HG03469 (cell line): ENCODE measurements around the gene KLF16.
"Not testable (repeated sequence)": the region's sequence is repeated elsewhere in the genome, so short reads cannot be mapped to it uniquely, and the experiment has no call there.

ENCODE experiments used
- ATAC-seq: cut with Tn5 transposase; IDR thresholded peaks from one replicate; pipeline ENCODE4 v1.9.1; 2021; ENCODE audit warnings: mild to moderate bottlenecking, moderate library complexity, moderate number of reproducible peaks; ENCODE audit not compliant: unreplicated experiment

Gene KLF16

DNA sequence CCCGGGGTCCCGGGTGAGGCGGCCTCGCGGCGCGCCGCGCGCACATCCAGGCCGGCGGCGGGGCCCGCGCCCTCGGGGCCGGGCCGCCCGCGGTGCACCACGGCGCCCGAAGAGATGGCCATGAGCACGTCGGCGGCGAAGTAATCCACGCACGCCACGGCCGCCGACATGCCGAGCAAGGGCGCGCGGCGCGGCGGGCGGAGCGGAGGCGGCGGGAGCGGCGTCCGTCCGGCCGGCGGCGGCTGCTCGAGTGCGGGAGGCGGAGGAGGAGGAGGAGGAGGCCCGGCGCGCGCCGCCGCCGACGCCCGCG, at the start of gene KLF16:
Gene KLF16, minus strand, starts transcription at position 252 of the 310 bp plus-strand sequence. Its CDS starts 82 bp downstream, at position 170.
- ATAC-seq: no peak

DNA sequence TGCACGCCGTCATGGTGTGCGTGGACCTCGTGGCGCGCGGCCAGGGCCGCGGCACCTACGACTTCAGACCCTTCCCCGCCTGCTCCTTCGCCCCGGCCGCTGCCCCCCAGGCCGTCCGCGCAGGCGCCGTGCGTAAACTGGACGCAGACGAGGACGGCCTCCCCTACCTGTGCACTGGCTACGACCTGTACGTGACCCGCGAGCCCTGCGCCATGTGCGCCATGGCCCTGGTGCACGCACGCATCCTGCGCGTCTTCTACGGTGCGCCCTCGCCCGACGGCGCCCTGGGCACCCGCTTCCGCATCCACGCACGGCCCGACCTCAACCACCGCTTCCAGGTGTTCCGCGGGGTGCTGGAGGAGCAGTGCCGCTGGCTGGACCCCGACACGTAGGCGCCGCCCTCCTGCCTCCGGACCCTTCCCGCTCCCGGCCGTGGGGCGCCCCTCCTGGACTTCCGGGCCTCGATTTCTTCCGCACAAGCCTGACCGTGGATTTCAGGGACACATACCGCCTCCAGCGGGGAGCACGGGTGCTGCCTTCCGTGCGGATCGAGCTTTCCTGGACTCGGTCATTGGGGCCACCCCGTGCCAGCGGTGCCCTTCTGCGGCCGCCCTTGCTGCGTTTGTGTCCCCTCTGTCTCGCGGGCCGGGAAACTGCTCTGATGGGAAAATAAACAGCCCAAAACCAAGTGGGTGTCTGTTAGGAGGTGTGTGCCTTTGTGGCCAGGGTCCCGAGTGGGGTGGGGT, 49.6 kb upstream of the KLF16 start:
- no peak for ATAC-seq

DNA sequence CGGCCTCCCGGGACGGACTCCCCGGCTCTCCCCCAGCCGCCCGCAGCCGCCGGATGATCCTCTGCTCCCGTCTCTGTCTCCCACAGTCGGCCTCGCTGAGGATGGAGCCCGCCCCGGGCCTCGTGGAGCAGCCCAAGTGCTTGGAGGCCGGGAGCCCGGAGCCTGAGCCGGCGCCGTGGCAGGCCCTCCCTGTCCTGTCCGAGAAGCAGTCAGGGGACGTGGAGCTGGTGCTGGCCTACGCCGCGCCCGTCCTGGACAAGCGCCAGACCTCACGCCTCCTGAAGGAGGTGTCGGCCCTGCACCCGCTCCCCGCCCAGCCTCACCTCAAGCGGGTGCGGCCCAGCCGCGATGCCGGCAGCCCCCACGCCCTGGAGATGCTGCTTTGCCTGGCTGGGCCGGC, 48.6 kb upstream of the KLF16 start:
- ATAC-seq: no peak

DNA sequence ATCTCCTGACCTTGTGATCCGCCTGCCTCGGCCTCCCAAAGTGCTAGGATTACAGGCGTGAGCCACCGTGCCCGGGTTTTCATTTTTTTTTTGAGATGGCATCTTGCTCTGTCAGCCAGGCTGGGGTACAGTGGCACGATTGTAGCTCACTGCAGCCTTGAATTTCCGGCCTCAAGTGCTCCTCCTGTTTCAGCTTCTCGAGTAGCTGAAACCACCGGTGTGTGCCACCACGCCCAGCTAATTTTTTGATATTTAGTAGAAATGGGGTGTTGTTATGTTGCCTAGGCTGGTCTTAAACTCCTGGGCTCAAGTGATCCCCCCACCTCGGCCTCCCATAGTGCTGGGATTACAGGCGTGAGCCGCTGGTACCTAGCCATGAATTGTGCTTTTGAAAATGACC, 47.7 kb upstream of the KLF16 start:
- no peak for ATAC-seq

DNA sequence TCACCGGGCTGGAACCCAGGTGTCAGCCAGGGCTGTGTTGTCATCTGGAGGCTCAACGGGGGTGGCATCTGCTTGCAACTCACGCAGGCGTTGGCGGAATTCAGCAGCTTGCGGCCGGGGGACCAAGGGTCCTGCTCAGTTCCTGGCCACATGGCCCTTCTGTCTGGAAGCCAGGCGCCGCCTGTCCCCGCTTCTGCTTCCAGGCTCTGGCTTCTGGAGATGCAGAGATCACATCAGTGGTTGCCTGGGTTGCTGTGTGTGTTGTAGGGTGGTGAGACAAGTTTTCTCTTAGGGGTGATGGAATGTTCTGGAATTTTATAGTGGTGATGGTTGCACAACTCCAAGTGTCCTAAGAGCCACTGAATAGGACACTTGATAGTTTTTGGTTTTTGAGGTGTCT, 46.8 kb upstream of the KLF16 start:
- ATAC-seq: no peak

DNA sequence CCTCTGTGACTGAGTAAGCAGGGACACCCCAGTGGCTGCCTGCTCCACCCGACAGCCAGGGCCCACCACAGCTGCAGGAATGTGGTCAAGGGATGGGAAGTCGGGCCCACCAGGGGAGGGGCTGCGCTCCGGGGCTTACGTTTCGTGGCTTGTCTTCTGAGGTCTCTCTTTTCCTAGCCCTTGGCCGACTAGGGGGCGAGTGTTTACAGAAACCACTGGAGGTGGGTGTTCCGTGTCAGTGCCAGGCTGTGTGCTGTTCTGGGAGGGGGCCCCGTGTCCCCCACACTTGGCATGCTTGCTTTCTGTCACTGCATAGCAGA, 46.3 kb upstream of the KLF16 start:
- no peak for ATAC-seq

DNA sequence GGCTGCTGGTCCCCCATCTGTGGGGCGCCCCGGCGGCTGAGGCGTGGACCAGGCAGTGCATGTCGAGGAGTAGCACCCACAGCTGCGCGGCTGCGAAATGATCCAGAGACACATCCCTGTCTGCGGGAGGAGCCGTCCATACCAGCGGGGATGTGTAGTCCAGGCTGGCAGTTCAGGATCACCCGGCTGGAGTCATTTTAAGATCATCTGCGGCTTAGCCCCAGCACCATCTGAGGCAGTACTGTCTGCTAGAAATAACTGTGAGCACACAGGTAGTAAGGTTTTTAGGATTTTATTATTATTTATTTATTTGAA, 44.9 kb upstream of the KLF16 start:
- no peak for ATAC-seq

DNA sequence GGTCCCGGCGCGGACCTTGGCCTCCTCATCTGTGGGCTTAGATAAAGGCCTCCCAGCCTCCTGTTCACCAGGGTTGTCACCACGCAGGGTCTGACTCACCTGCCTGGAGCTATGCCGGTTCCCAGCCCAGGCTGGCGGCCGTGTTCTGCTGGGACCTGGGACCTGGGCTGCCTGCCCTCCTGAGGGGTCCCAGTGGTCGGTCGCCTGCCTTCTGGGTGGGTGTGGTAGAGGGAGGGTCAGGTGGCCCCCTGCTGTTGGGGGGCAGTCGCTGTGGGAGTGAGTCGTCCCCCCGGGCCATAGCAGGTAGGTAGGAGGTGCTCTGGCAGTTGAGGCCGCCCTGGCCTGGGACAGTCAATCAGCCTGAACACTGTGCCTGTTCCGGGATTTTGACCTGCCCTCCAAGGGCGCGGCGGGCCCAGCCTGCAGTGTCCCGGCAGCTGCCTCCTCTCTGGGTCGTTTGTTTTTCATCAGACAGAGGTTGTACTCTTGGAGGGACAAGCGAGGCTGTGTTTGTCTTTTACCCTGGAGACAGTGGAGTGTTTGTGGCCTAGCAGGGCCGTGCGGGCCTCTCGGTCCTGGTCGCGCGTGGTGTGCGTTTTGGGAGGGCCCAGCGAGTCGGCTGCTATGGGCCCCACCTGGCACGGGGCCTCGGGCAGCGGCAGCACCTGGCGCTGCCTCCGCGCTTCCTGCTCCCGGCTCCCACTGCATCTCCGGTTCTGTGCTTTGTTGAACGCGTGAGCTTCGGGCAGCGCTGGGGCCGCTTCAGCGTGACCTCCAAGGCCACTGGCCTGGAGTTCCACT, 44.4 kb upstream of the KLF16 start:
- no peak for ATAC-seq

DNA sequence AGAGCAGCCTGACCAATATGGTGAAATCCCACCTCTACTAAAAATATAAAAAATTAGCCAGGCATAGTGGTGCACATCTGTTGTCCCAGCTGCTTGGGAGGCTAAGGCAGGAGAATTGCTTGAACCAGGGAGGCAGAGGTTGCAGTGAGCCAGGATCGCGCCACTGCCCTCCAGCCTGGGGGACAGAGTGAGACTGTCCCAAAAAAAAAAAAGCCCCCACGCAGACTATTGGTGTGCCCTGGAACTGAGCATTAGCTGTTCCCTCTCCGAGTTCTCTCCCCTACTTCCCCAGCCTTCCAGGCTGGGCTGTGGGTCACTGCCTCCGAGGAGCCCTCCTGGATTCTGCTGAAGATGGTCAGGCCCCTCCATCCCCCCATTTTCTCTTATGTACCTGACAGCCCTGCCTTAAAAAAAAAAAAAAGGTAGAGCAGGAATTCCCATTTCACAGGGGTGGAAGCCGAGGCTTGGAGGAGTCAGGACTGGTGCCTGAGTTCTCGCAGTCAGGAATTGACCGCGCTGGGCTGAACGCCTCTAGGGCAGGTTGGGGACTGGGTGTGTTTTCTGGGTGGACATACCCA, 43.7 kb upstream of the KLF16 start:
- no peak for ATAC-seq

DNA sequence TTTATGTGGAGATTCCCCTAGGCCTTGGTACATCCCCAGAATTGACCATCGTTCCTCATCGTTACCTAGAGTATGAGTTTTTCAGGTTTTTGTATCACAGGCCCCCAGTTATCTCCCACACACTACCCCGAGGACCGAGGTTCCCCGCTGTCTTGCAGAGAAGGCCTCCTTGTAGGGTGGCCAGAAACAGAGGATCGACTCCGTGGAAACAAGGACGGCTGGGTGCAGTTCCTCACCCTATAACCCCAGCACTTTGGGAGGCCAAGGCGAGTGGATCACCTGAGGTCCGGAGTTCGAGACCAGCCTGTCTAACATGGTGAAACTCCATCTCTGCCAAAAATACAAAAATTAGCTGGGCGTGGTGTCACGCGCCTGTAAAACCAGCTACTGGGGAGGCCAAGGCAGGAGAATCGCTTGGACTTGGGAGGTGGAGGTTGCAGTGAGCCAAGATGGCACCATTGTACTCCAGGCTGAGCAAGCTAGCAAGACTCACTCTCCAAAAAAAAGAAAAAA, 42.5 kb upstream of the KLF16 start:
- ATAC-seq: no peak

DNA sequence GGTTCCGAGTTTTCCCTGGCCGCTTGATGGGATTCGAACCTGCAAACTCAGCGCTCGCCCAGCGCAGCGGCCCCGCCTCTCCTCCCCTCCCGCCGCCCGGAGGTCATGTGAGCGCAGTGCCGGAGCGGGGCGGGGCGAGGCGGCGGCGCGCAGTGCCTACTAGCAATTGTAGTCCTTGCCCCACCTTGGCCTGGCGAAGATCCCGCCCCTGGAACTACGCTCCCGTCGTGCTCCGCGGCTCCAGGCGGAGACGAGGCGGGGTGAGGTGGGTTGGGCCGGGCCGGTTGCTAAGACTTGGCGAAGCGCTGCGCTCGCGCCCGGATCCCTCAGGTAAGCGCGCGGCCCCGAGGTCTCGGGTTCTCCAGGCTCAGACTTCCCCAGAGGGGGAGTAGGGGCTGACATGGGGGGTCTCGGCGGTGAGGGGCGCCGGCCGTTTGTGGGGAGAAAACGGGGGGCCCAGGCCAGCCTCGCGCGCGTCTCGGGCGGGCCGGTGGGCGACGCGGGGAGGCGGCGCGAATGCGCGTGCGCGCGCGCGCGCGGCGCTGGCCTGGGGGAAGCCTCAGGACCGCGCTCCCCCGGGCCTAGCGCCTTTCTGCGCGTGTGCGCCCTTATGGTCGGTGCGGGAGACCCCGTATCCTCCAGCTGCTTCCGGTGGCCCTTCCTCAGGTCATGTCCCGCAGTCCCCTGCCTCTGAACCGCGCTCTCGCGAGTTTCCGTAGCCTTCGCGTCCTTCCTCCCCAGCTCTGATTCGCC, 41.9 kb upstream of the KLF16 start, which contains the start of the genes ADAT3 and SCAMP4:
Gene ADAT3, plus strand, starts transcription at position 290 of the 753 bp plus-strand sequence. CDS start 6,649 bp downstream, outside the sequence.
Gene SCAMP4, plus strand, starts transcription at position 290 of the 753 bp plus-strand sequence. CDS start 9,621 bp downstream, outside the sequence.
- peak; percentile 42 for ATAC-seq

DNA sequence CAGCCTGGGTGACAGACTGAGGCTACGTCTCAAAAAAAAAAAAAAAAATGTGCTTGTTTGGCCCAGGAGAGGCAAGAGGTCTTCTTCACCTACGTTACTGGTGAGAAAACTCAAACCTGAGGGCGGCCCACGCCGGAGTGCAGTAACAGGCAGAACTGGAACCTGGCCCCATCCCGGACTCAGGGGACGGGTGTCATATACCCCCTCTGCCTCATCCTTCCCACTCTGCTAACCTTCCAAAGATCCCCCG, 41.4 kb upstream of the KLF16 start:
- ATAC-seq: no peak

DNA sequence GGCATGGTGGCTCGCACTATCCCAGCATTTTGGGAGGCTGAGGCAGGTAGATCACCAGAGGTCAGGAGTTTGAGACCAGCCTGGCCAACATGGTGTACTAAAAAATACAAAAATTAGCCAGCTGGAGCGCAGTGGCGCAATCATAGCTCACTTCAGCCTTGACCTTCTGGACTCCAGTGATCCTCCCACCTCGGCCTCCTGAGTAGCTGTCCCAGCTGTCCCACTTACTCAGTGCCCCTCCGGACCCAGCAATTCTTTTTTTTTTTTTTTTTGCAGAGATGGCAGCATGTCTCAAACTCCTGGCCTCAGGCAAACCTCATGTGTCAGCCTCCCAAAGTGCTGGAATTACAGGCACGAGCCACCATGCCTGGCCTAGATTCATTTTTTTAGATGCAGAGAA, 39.5 kb upstream of the KLF16 start:
- no peak for ATAC-seq

DNA sequence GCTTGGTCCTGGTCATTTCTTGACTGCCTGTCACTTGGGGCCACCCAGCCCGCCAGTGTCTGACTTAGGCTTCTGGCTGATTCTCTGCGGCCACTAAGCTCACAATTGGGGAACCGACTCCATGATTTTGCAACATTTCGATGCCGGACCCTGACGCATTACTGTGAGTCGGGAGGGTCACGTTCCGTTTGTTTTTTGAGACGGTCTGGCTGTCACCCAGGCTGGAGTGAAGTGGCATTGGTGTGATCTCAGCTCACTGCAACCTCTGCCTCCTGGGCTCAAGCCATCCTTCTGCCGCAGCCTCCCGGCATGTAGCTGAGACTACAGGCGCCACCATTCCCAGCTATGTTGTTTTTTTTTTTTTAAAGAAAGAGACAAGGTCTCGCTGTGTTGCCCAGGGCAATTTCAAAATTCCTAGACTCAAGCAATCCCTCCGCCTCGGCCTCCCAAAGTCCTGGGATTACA, 38.6 kb upstream of the KLF16 start:
- no peak for ATAC-seq

DNA sequence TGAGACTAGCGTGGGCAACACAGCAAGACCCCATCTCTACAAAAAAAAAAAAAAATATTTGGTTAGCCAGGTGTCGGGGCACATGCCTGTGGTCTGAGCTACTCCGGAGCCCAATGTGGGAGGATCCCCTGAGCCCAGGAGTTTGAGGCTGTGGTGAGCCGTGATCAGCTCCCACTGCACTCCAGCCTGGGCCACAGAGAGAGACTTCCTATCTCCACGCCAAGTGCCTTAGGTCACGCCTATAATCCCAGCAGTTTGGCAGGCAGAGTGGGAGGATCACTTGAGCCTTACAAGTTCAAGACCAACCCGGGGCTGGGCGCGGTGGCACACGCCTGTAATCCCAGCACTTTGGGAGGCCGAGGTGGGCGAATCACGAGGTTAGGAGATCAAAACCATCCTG, 33.1 kb upstream of the KLF16 start:
- no peak for ATAC-seq

DNA sequence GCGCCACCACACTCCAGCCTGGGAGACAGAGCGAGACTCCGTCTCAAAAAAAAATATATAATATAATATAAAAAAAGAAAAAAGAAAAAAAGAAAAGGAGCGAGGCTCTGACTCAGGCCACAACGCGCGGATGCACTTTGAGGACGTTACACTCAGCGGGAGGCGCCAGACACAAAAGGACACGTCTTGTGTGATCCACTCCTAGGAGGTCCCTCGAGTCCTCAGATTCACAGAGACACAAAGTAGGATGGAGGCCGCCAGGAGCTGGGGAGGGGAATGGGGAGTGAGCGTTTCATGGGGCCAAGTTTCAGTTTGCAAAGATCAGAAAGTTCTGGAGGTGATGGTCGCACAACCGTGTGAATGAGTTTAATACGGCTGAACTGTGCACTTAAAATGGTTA, 30.4 kb upstream of the KLF16 start:
- no peak for ATAC-seq

DNA sequence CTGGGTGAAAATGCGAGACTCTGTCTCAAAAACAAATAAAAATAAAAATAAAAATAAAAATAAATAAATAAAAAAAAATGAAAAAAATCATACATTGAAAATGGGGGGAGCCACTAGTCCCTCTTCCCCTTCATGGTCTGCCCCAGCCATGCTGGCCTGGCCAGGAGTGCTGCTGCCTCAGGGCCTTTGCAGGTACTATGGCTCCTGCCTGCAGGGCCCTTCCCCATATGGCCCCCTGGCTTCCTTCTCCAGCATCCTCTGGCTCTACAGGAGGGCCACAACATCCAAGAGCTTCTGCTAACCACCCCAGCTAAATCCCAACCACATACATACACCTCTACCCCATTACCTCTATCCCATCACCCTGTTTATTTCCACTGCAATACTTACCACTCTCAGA, 26.5 kb upstream of the KLF16 start:
- ATAC-seq: no peak

DNA sequence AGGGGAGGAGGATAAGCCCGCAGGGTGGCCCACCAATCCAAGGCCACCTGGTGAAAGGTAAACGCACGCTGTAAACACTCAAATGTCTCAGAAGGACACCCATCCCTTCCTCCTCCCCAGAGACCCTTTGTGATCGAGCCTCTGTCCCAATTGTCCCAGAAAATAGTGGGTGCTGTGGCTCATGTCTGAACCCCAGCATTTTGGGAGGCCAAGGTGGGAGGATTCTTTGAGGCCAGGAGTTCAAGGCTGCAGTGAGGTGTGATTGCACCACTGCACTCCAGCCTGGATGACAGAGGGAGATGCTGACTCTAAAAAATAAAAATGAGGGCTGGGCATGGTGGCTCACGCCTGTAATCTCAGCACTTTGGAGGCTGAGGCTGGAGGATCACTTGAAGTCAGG, 25.0 kb upstream of the KLF16 start:
- ATAC-seq: no peak

DNA sequence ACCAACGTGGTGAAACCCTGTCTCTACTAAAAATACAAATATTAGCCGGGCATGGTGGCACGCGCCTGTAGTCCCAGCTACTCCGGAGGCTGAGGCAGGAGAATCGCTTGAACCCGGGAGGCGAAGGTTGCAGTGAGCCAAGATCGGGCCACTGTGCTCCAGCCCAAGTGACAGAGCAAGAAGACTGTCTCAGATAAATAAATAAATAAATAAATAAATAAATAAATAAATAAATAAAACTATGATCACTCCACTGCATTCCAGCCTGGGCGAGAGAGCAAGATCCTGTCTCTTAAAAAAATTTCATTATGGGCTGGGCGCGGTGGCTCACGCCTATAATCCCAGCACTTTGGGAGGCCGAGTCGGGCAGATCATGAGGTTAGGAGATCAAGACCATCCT, 23.0 kb upstream of the KLF16 start:
- ATAC-seq: not testable (repeated sequence)

DNA sequence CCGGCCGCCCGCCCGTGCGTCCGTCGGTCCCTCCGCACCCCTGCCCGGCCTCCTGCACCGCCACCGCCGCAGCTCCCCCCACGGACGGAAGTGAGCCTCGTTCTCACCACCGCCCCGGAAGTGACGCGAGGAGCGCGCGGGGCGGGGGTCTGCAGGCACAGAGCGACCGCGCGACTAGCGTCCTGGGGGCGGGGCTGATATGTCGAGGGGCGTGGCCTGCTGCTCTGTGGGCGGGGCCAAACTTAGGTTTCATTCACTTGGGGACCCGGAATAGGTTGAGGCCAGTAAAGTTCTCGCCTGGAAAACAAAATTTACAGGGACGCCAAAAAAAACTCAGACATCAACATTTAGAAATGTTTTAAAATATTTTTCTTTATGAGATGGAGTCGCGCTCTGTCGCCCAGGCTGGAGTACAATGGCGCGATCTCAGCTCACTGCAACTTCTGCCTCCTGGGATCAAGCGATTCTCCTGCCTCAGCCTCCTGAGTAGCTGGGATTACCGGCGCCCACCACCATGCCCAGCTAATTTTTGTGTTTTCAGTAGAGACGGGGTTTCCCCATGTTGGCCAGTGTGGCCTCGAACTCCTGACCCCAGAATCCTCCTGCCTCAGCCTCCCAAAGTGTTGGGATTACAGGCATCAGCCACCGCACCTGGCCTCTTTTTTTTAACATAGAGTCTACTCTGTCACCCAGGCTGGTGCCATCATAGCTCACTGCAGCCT, 22.2 kb upstream of the KLF16 start, which contains the start of gene ABHD17A:
Gene ABHD17A, minus strand, starts transcription at position 99 of the 722 bp plus-strand sequence. CDS start 3,930 bp downstream, outside the sequence.
- peak; percentile 37 for ATAC-seq
